ENCODE measurements around the gene KIRREL2. TPM values are rescaled to one million over a fixed set of nuclear protein-coding genes. Genes with fewer than 3 reads are reported as not detected.

KIRREL2 gene
- total RNA-seq, 1 donor from 2014 or later, result 1.7 TPM

DNA sequence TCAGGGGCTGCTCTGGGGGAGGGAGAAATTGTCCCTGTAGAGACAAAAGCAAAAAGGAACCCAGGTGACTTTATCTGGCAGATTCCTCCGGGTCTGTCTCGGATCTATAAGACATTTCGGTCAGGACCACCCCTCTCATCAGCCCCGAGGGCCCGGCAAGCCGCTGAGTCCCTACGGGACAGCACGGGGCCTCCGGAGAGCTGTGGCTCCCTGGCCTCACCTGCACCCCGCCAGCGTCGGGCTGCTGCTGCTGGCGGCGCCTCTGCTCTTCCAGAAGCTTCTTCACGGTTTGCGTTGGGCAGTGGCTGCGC lies 41.7 kb downstream of the KIRREL2 start:
- intact Hi-C loops (cut with micrococcal nuclease), result loop anchor here (2.0 kb wide), 1 partner anchor 16 kb away; no protein-coding TSS in a partner anchor
- peak overlapping the region; percentile 98 for H3K27ac Mint-ChIP-seq
- H3K4me1 Mint-ChIP-seq (ENCODE audit: low read depth), result peaks cover 31% of the 10 kb centered on the region
- H3K9me3 Mint-ChIP-seq, result no peaks in the 10 kb centered on the region
- DNase-seq (ENCODE audit: low spot score), result no peak
- no peaks in the 10 kb centered on the region for H3K27me3 Mint-ChIP-seq (ENCODE audit: insufficient read depth)
- H3K36me3 Mint-ChIP-seq (ENCODE audit: low read depth), result peaks cover 35% of the 10 kb centered on the region
- H3K4me3 Mint-ChIP-seq, result peak overlapping the region; percentile 97

- no peaks in the 10 kb centered on the region for H3K9me3 Mint-ChIP-seq
Observed at GRCh38 chr19:35899547-35900214, 43.0 kb downstream of the KIRREL2 start.

DNA sequence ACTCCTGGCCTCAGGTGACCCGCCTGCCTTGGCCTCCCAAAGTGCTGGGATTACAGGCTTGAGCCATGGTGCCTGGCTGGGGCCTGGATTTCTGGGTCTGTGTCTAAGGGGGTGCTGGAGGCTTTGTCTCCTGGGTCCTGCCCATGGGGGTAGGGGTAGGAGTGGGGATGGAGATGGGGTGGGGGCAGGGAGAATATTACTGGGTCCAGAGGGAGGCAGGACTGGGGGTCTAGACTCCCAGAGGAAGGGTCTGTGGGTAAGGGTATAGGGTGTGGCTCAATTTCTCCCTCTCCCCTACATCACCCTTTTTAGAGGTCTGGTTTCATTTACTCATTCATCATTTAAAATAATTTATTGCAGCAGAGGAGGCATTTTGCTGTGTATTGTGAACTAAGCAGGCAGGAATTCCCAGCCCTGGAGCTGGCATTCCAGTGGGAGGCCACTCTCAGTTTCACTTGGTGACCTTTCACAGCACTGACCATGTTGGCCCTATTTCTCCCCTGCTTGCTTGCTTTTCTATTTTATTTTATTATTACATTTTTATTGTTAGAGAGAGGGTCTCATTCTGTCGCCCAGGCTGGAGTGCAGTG lies 44.4 kb downstream of the KIRREL2 start:
- Mint-ChIP-seq H3K27me3 (ENCODE audit: insufficient read depth) (no peaks in the 10 kb centered on the region), H3K27ac (peak overlapping the region; percentile 98), H3K4me3 (peak overlapping the region; percentile 97), H3K9me3 (no peaks in the 10 kb centered on the region), H3K4me1 (ENCODE audit: low read depth) (peaks cover 40% of the 10 kb centered on the region), H3K36me3 (ENCODE audit: low read depth) (peaks cover 23% of the 10 kb centered on the region)
- intact Hi-C loops (cut with micrococcal nuclease), result loop anchor here (5.0 kb wide), 1 partner anchor 254 kb away; the partner anchor contains the start of gene COX6B1
- no peak for DNase-seq (ENCODE audit: low spot score)

More at GRCh38 chr19:35899547-35900214, 43.0 kb downstream of the KIRREL2 start:
- intact Hi-C loops (cut with micrococcal nuclease), result loop anchor here (1.0 to 5.0 kb wide), 11 partner anchors 15 to 252 kb away; partner anchors contain the start of genes COX6B1, POLR2I, THAP8 and WDR62
- peaks cover 42% of the 10 kb centered on the region for H3K4me1 Mint-ChIP-seq (ENCODE audit: low read depth)
- H3K27ac Mint-ChIP-seq, result peak overlapping the region; percentile 98
- H3K36me3 Mint-ChIP-seq (ENCODE audit: low read depth), result peaks cover 31% of the 10 kb centered on the region
- peak overlapping the region; percentile 97 for H3K4me3 Mint-ChIP-seq
- peak; percentile 85 for DNase-seq (ENCODE audit: low spot score)
- H3K27me3 Mint-ChIP-seq (ENCODE audit: insufficient read depth), result no peaks in the 10 kb centered on the region

- intact Hi-C loops (cut with micrococcal nuclease), result loop anchor here (1.0 to 5.0 kb wide), 3 partner anchors 93 to 255 kb away; partner anchors contain the start of genes ALKBH6, COX6B1 and SDHAF1
- peak within 1 kb of the TSS; percentile 90 for H3K27ac Mint-ChIP-seq
- H3K36me3 Mint-ChIP-seq (ENCODE audit: low read depth), result peaks cover 18% of the 10 kb centered on the region
- H3K4me1 Mint-ChIP-seq (ENCODE audit: low read depth), result peaks cover 40% of the 10 kb centered on the region
- H3K9me3 Mint-ChIP-seq, result no peaks in the 10 kb centered on the region
- peak; percentile 35 for DNase-seq (ENCODE audit: low spot score)
- no peaks in the 10 kb centered on the region for H3K27me3 Mint-ChIP-seq (ENCODE audit: insufficient read depth)
- H3K4me3 Mint-ChIP-seq, result peak within 1 kb of the TSS; percentile 88
Observed at GRCh38 chr19:35901854-35902661, 45.3 kb downstream of the KIRREL2 start, which contains the start of gene HCST. HCST (plus strand) TSS chr19:35902529; CDS start chr19:35902594, 65 bp downstream.

GRCh38 chr19:35902870-35903475 lies 46.3 kb downstream of the KIRREL2 start:
- intact Hi-C loops (cut with micrococcal nuclease), result loop anchor here (1.0 to 5.0 kb wide), 4 partner anchors 34 to 256 kb away; partner anchors contain the start of genes ALKBH6, COX6B1 and SDHAF1

GRCh38 chr19:35903550-35904179 lies 47.0 kb downstream of the KIRREL2 start:
- no peaks in the 10 kb centered on the region for H3K27me3 Mint-ChIP-seq (ENCODE audit: insufficient read depth)
- intact Hi-C loops (cut with micrococcal nuclease), result loop anchor here (1.0 to 5.0 kb wide), 3 partner anchors 34 to 256 kb away; partner anchors contain the start of genes COX6B1 and SDHAF1
- peak; percentile 88 for DNase-seq (ENCODE audit: low spot score)
- H3K4me1 Mint-ChIP-seq (ENCODE audit: low read depth), result peaks cover 35% of the 10 kb centered on the region
- H3K36me3 Mint-ChIP-seq (ENCODE audit: low read depth), result peaks cover 5% of the 10 kb centered on the region
- H3K9me3 Mint-ChIP-seq, result no peaks in the 10 kb centered on the region
- H3K4me3 Mint-ChIP-seq, result peak overlapping the region; percentile 88
- H3K27ac Mint-ChIP-seq, result peak overlapping the region; percentile 90

More at GRCh38 chr19:35902870-35903475, 46.3 kb downstream of the KIRREL2 start:
- no peaks in the 10 kb centered on the region for H3K27me3 Mint-ChIP-seq (ENCODE audit: insufficient read depth)
- H3K9me3 Mint-ChIP-seq, result no peaks in the 10 kb centered on the region
- peaks cover 35% of the 10 kb centered on the region for H3K4me1 Mint-ChIP-seq (ENCODE audit: low read depth)
- H3K36me3 Mint-ChIP-seq (ENCODE audit: low read depth), result peaks cover 9% of the 10 kb centered on the region
- no peak for DNase-seq (ENCODE audit: low spot score)
- peak overlapping the region; percentile 90 for H3K27ac Mint-ChIP-seq
- H3K4me3 Mint-ChIP-seq, result peak overlapping the region; percentile 88

- no peak for DNase-seq (ENCODE audit: low spot score)
- H3K27ac Mint-ChIP-seq, result peak overlapping the region; percentile 76
- H3K9me3 Mint-ChIP-seq, result no peaks in the 10 kb centered on the region
- no peaks in the 10 kb centered on the region for H3K27me3 Mint-ChIP-seq (ENCODE audit: insufficient read depth)
- H3K4me3 Mint-ChIP-seq, result peak overlapping the region; percentile 27
- peaks cover 43% of the 10 kb centered on the region for H3K4me1 Mint-ChIP-seq (ENCODE audit: low read depth)
- intact Hi-C loops (cut with micrococcal nuclease), result loop anchor here (5.0 kb wide), 1 partner anchor 257 kb away; the partner anchor contains the start of gene COX6B1
- no peaks in the 10 kb centered on the region for H3K36me3 Mint-ChIP-seq (ENCODE audit: low read depth)
Observed at GRCh38 chr19:35904311-35905068, 47.8 kb downstream of the KIRREL2 start.

GRCh38 chr19:35905178-35905727 lies 48.5 kb downstream of the KIRREL2 start:
- peaks cover 46% of the 10 kb centered on the region for H3K4me1 Mint-ChIP-seq (ENCODE audit: low read depth)
- intact Hi-C loops (cut with micrococcal nuclease), result no loop called here
- H3K9me3 Mint-ChIP-seq, result no peaks in the 10 kb centered on the region
- H3K27ac Mint-ChIP-seq, result peak overlapping the region; percentile 5
- H3K4me3 Mint-ChIP-seq, result no peak overlapping the region
- no peak for DNase-seq (ENCODE audit: low spot score)
- no peaks in the 10 kb centered on the region for H3K36me3 Mint-ChIP-seq (ENCODE audit: low read depth)
- no peaks in the 10 kb centered on the region for H3K27me3 Mint-ChIP-seq (ENCODE audit: insufficient read depth)

GRCh38 chr19:35907377-35907745 lies 50.6 kb downstream of the KIRREL2 start:
- Mint-ChIP-seq H3K36me3 (ENCODE audit: low read depth) (no peaks in the 10 kb centered on the region), H3K27me3 (ENCODE audit: insufficient read depth) (no peaks in the 10 kb centered on the region), H3K4me3 (no peak overlapping the region), H3K27ac (no peak overlapping the region), H3K9me3 (no peaks in the 10 kb centered on the region), H3K4me1 (ENCODE audit: low read depth) (peaks cover 37% of the 10 kb centered on the region)
- DNase-seq (ENCODE audit: low spot score), result no peak
- intact Hi-C loops (cut with micrococcal nuclease), result no loop called here

GRCh38 chr19:35908010-35908441 lies 51.3 kb downstream of the KIRREL2 start, which contains the start of gene TYROBP:
TYROBP (minus strand) TSS chr19:35908295; CDS start chr19:35908228, 67 bp downstream.
- peak within 1 kb of the TSS; percentile 26 for H3K27ac Mint-ChIP-seq
- no peaks in the 10 kb centered on the region for H3K36me3 Mint-ChIP-seq (ENCODE audit: low read depth)
- DNase-seq (ENCODE audit: low spot score), result no peak
- H3K4me1 Mint-ChIP-seq (ENCODE audit: low read depth), result peaks cover 31% of the 10 kb centered on the region
- no peaks in the 10 kb centered on the region for H3K27me3 Mint-ChIP-seq (ENCODE audit: insufficient read depth)
- H3K4me3 Mint-ChIP-seq, result no peak within 1 kb of the TSS
- intact Hi-C loops (cut with micrococcal nuclease), result no loop called here
- H3K9me3 Mint-ChIP-seq, result no peaks in the 10 kb centered on the region

DNA sequence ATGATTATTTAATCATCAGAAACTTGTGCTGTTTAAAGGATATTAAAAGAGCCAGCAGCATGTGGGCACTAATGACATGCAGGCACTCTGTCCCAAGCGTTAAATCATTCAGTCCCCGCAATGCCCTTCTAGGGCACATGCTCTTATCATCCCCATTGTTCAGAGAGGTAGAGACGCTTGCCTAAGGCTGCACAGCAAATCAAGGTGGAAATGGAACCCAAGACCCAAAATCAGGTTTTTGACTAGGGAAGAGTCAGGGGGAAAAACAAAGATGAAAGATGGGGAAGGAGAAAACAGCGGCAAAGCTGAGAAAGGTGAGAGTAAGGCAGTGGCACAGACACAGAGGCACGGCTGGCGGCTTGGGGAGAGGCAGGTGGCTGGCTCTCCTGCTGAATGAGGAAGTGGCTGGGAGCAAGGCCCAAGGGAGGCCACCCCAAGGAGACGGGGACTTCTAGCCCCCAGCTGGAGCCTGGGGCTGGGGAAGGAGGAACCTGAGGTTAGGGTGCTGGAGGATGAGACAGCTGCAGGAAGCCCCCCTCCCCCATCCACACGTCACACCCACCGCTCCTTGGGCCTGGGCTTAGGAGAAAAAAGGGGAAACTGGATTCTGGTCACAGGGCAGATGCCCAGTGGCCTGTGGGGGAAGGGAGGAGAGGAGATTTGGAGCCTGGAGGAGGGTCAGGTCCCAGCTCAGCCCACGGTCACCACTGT lies 52.4 kb downstream of the KIRREL2 start:
- Mint-ChIP-seq H3K4me3 (no peak overlapping the region), H3K27ac (peak overlapping the region; percentile 26), H3K9me3 (no peaks in the 10 kb centered on the region), H3K4me1 (ENCODE audit: low read depth) (peaks cover 21% of the 10 kb centered on the region), H3K27me3 (ENCODE audit: insufficient read depth) (no peaks in the 10 kb centered on the region), H3K36me3 (ENCODE audit: low read depth) (no peaks in the 10 kb centered on the region)
- intact Hi-C loops (cut with micrococcal nuclease), result no loop called here
- no peak for DNase-seq (ENCODE audit: low spot score)
